Ascending aorta (tissue), 2 donors: ENCODE measurements around the gene ZNF711. TPM values are rescaled to one million over a fixed set of nuclear protein-coding genes. Genes with fewer than 3 reads are reported as not detected.
"Not testable (repeated sequence)": the region's sequence is repeated elsewhere in the genome, so short reads cannot be mapped to it uniquely, and the experiment has no call there.

Experiments used
- DNase-seq, 2 donors: peaks; one replicate each; pipeline ENCODE4 v3.0.0-alpha.2; 2019; ENCODE audit warnings: low spot score in 2 of 2
- H3K27ac ChIP-seq, 2 donors: fragments of 200-600 bp; sonication (generic); one replicate each; pipeline ENCODE4 v1.5.1; 2016 to 2017; ENCODE audit warnings: mild to moderate bottlenecking in 1 of 2
- H3K27me3 ChIP-seq: fragments of 200-600 bp; sonication (generic); one replicate; pipeline ENCODE4 v1.5.1; 2017
- H3K36me3 ChIP-seq, 2 donors: fragments of 200-600 bp; sonication (generic); one replicate each; pipeline ENCODE4 v1.5.1; 2016
- H3K4me1 ChIP-seq, 2 donors: fragments of 200-600 bp; sonication (generic); one replicate each; pipeline ENCODE4 v1.5.1; 2016 to 2017; ENCODE audit warnings: mild to moderate bottlenecking in 1 of 2
- H3K4me3 ChIP-seq, 2 donors: fragments of 200-600 bp; sonication (generic); one replicate each; pipeline ENCODE4 v1.5.1; 2016 to 2017; ENCODE audit warnings: mild to moderate bottlenecking in 1 of 2
- H3K9me3 ChIP-seq, 2 donors: fragments of 200-600 bp; sonication (generic); one replicate each; pipeline ENCODE4 v1.5.1; 2016
- intact Hi-C: fragments of 100-400 bp; cut with DNase I; formaldehyde crosslinking; loops from one replicate; pipeline ENCODE4 v1.15.1; 2023
- total RNA-seq: library from RNA; depleted of rRNA; stranded (reverse); fragments of >200 nt; gene quantifications from one replicate; pipeline ENCODE4 v1.1.0, GENCODE V29; 2016
- TF ChIP-seq, protein P1 (sequence below), 3 experiments: fragments of 200-600 bp in 2 of 3; fragments of 450-650 bp in 1 of 3; sonication (generic) in 2 of 3; IDR thresholded peaks; one replicate each; pipeline ENCODE4 v1.5.1; 2016 to 2019; ENCODE audit warnings: antibody characterized with exemption in 3 of 3, mild to moderate bottlenecking in 1 of 3, moderate library complexity in 1 of 3

Gene ZNF711
- total RNA-seq, 1 donor from 2014 or later = 1.2 TPM

DNA sequence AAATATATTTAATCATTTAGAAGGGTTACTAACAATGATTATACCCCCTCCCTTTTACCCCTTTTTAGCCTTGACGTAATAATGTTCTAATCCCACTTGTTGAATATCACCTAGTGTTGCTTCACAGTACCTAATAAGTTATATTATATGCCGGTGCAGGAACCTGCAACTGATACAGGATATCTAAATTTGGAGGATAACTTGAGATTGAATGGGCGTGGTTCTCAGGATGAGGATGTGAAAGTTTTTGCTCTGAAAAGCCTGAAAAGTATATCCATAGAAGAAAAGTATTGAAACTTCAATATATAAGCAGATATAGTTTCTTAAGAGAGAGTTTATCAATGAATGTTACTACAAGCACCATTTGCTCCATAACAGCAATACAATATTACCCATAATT, 59.8 kb downstream of the ZNF711 start:
- TF ChIP-seq, protein P1, sequence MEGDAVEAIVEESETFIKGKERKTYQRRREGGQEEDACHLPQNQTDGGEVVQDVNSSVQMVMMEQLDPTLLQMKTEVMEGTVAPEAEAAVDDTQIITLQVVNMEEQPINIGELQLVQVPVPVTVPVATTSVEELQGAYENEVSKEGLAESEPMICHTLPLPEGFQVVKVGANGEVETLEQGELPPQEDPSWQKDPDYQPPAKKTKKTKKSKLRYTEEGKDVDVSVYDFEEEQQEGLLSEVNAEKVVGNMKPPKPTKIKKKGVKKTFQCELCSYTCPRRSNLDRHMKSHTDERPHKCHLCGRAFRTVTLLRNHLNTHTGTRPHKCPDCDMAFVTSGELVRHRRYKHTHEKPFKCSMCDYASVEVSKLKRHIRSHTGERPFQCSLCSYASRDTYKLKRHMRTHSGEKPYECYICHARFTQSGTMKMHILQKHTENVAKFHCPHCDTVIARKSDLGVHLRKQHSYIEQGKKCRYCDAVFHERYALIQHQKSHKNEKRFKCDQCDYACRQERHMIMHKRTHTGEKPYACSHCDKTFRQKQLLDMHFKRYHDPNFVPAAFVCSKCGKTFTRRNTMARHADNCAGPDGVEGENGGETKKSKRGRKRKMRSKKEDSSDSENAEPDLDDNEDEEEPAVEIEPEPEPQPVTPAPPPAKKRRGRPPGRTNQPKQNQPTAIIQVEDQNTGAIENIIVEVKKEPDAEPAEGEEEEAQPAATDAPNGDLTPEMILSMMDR (IDR thresholded peaks at IDR 0.05) = no peak
- no peaks in the 10 kb centered on the region for H3K36me3 ChIP-seq
- intact Hi-C loops = no loop called here

DNA sequence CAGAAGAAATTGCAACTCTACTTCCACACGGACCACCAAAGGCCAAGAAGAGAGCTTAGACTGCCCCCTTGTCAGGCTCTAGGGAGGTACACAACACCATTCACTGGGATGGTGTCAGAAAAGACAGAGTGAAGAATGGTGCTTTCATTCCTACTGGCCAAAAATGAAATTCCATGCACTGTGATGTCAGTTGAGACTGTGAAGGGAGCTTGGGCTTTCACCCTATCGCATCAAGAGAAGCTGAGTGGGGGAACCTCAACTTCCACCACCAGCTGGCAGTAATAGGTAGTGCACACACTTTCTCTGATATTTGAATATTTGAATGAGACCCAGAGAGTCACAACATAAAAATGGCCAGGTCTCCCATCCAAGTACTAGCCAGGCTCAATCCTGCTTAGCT, 65.9 kb downstream of the ZNF711 start:
- no peaks in the 10 kb centered on the region for H3K36me3 ChIP-seq
- intact Hi-C loops = no loop called here
- TF ChIP-seq, protein P1 (IDR thresholded peaks at IDR 0.05) = no peak
- no peak for DNase-seq
- no peak overlapping the region for H3K27ac ChIP-seq
- H3K4me3 ChIP-seq = no peak overlapping the region
- H3K9me3 ChIP-seq = no peaks in the 10 kb centered on the region
- no peaks in the 10 kb centered on the region for H3K4me1 ChIP-seq
- no peaks in the 10 kb centered on the region for H3K27me3 ChIP-seq

More for the DNA sequence above, 59.8 kb downstream of the ZNF711 start:
- Histone ChIP-seq H3K27me3 (no peaks in the 10 kb centered on the region), H3K4me3 (no peak overlapping the region), H3K4me1 (no peaks in the 10 kb centered on the region), H3K9me3 (no peaks in the 10 kb centered on the region), H3K27ac (no peak overlapping the region)
- DNase-seq = no peak

DNA sequence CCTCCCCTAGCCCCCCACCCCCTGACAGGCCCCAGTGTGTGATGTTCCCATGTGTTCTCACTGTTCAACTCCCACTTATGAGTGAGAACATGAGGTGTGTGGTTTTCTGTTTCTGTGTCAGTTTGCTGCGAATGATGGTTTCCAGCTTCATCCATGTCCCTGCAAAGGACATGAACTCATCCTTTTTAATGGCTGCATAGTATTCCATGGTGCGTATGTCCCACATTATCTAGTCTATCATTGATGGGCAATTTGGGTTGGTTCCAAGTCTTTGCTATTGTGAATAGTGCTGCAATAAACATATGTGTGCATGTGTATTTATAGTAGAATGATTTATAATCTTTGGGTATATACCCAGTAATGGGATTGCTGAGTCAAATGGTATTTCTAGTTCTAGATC, 67.6 kb downstream of the ZNF711 start:
- H3K27me3 ChIP-seq, H3K4me3 ChIP-seq, intact Hi-C loops, H3K4me1 ChIP-seq, H3K36me3 ChIP-seq, DNase-seq, H3K9me3 ChIP-seq, H3K27ac ChIP-seq: not testable (repeated sequence)

Other genes with a start within 250 kb of the ZNF711 start
- 11.5 TPM for gene APOOL, start 240.1 kb upstream of the ZNF711 start, total RNA-seq
- gene SATL1, start 212 bp upstream of the ZNF711 start, total RNA-seq = not detected
- 0.21 TPM for gene POF1B, start 135.7 kb downstream of the ZNF711 start, total RNA-seq